H1 (cell line): ENCODE results near the gene RAB8B. TPM values are rescaled to one million over a fixed set of nuclear protein-coding genes. Genes with fewer than 3 reads are reported as not detected.

ENCODE experiments used
- CTCF ChIA-PET: fragments of 300-600 bp; sonication (Branson Sonifier 250); formaldehyde crosslinking; loops from one replicate; lab custom pipeline; 2021; ENCODE audit not compliant: partially characterized antibody; lab: Charles Lee
- POLR2A ChIA-PET: fragments of 300-600 bp; sonication (Branson Sonifier 250); formaldehyde crosslinking; loops from one replicate; lab custom pipeline; 2021; ENCODE audit warnings: inconsistent platforms; ENCODE audit not compliant: partially characterized antibody; lab: Charles Lee
- DNase-seq, 2 experiments: peaks; one replicate each; pipeline versions ENCODE4 v3.0.0 to v3.0.0-alpha.2; 2010 to 2022; ENCODE audit warnings: low spot score in 2 of 2, low read depth in 1 of 2, mixed read lengths in 1 of 2
- FAIRE-seq: peaks from 2 replicates; lab custom pipeline; 2011; peaks lifted over from hg19 to GRCh38; lab: Jason Lieb, UNC
- H2AFZ ChIP-seq: 2 replicates; pipeline ENCODE4 v1.8.1; 2012; ENCODE audit warnings: low read length, inconsistent platforms
- H2AK5ac ChIP-seq: 2 replicates; pipeline ENCODE4 v1.6.1; 2013; ENCODE audit warnings: low read depth, low read length
- H2BK120ac ChIP-seq: replicated peaks from 2 replicates; pipeline ENCODE3; 2013; ENCODE audit warnings: low read depth, low read length, inconsistent platforms
- H2BK12ac ChIP-seq: 2 replicates; pipeline ENCODE4 v1.6.1; 2013; ENCODE audit warnings: low read depth, low read length
- H2BK15ac ChIP-seq: 2 replicates; pipeline ENCODE4 v1.6.1; 2013; ENCODE audit warnings: low read length
- H2BK20ac ChIP-seq: 2 replicates; pipeline ENCODE4 v1.6.1; 2013; ENCODE audit warnings: low read length
- H2BK5ac ChIP-seq: 2 replicates; pipeline ENCODE4 v1.6.1; 2013; ENCODE audit warnings: low read depth, low read length
- H3K14ac ChIP-seq: 2 replicates; pipeline ENCODE4 v1.6.1; 2013; ENCODE audit warnings: inconsistent platforms; ENCODE audit not compliant: insufficient read length
- H3K18ac ChIP-seq: 2 replicates; pipeline ENCODE4 v1.6.1; 2013; ENCODE audit warnings: low read length; ENCODE audit errors: extremely low read depth
- H3K23ac ChIP-seq: 2 replicates; pipeline ENCODE4 v1.6.1; 2013; ENCODE audit warnings: inconsistent platforms; ENCODE audit not compliant: insufficient read length
- H3K23me2 ChIP-seq: 2 replicates; pipeline ENCODE4 v1.6.1; 2013; ENCODE audit warnings: low read depth, low read length
- H3K27ac ChIP-seq: 2 replicates; pipeline ENCODE4 v1.6.1; 2011; ENCODE audit warnings: low read depth, low read length, inconsistent platforms
- H3K27me3 ChIP-seq, 4 experiments: replicated peaks in 1 of 4; 1 replicate in 1 of 4; 2 replicates in 3 of 4; pipeline versions ENCODE4 v1.6.1 to v1.8.1; 2011 to 2013; ENCODE audit warnings: low read length in 3 of 4, mild to moderate bottlenecking in 3 of 4, inconsistent platforms in 2 of 4, mixed read lengths in 2 of 4, moderate library complexity in 1 of 4; ENCODE audit not compliant: control insufficient read depth in 3 of 4, insufficient read depth in 3 of 4; ENCODE audit errors: extremely low read depth in 1 of 4
- H3K36me3 ChIP-seq, 4 experiments: 2 replicates each; pipeline versions ENCODE4 v1.6.1 to v1.8.1; 2011 to 2013; ENCODE audit warnings: mild to moderate bottlenecking in 4 of 4, low read length in 3 of 4, moderate library complexity in 2 of 4, control low read depth in 1 of 4, inconsistent platforms in 1 of 4; ENCODE audit not compliant: insufficient read depth in 4 of 4, control insufficient read depth in 2 of 4
- H3K4ac ChIP-seq: replicated peaks from 2 replicates; pipeline ENCODE3; 2013; ENCODE audit warnings: low read length, low read depth, mixed read lengths, inconsistent platforms; ENCODE audit not compliant: insufficient read length
- H3K4me1 ChIP-seq, 4 experiments: replicated peaks in 1 of 4; 1 replicate in 1 of 4; 2 replicates in 3 of 4; pipeline versions ENCODE4 v1.6.1 to v1.8.1; 2011 to 2013; ENCODE audit warnings: low read length in 3 of 4, inconsistent platforms in 2 of 4, mixed read lengths in 1 of 4; ENCODE audit not compliant: insufficient read depth in 4 of 4, control insufficient read depth in 3 of 4
- H3K4me2 ChIP-seq, 2 experiments: 2 replicates each; pipeline versions ENCODE4 v1.6.1 to v1.8.1; 2011 to 2013; ENCODE audit warnings: low read depth in 2 of 2, low read length in 2 of 2, control low read depth in 1 of 2, inconsistent platforms in 1 of 2, mild to moderate bottlenecking in 1 of 2; ENCODE audit not compliant: insufficient read depth in 1 of 2
- H3K4me3 ChIP-seq, 4 experiments: fragments of 200-600, 300-600 bp in 1 of 4; sonication (generic), shearing (Covaris generic), sonication (Bioruptor Twin) in 1 of 4; 2 replicates each; pipeline versions ENCODE4 v1.5.1 to v1.8.1; 2011 to 2016; ENCODE audit warnings: low read length in 4 of 4, low read depth in 3 of 4, control low read depth in 2 of 4, inconsistent platforms in 2 of 4, mild to moderate bottlenecking in 2 of 4, mixed read lengths in 1 of 4, moderate library complexity in 1 of 4; ENCODE audit not compliant: insufficient read depth in 2 of 4; ENCODE audit errors: extremely low read depth in 1 of 4
- H3K56ac ChIP-seq: replicated peaks from 2 replicates; pipeline ENCODE3; 2013; ENCODE audit warnings: low read depth, mild to moderate bottlenecking, mixed read lengths, low read length, inconsistent platforms; ENCODE audit not compliant: insufficient read length
- H3K79me1 ChIP-seq: 2 replicates; pipeline ENCODE4 v1.6.1; 2013; ENCODE audit warnings: low read depth, low read length, control low read depth
- H3K79me2 ChIP-seq, 2 experiments: 2 replicates each; pipeline versions ENCODE4 v1.6.1 to v1.8.1; 2012 to 2013; ENCODE audit warnings: low read length in 2 of 2, mild to moderate bottlenecking in 2 of 2, inconsistent platforms in 1 of 2; ENCODE audit not compliant: insufficient read depth in 2 of 2, control insufficient read depth in 1 of 2
- H3K9ac ChIP-seq, 4 experiments: replicated peaks in 1 of 4; 1 replicate in 1 of 4; 2 replicates in 3 of 4; pipeline versions ENCODE4 v1.6.1 to v1.8.1; 2011 to 2013; ENCODE audit warnings: low read depth in 3 of 4, low read length in 3 of 4, control low read depth in 2 of 4, mild to moderate bottlenecking in 2 of 4, moderate library complexity in 2 of 4, inconsistent platforms in 1 of 4; ENCODE audit errors: extremely low read depth in 1 of 4
- H3K9me3 ChIP-seq, 2 experiments: 2 replicates each; pipeline versions ENCODE4 v1.6.1 to v1.8.1; 2012 to 2013; ENCODE audit warnings: mild to moderate bottlenecking in 2 of 2, moderate library complexity in 2 of 2, control low read depth in 1 of 2, inconsistent platforms in 1 of 2, low read depth in 1 of 2, low read length in 1 of 2, mixed read lengths in 1 of 2; ENCODE audit not compliant: insufficient read depth in 2 of 2
- H4K20me1 ChIP-seq, 2 experiments: replicated peaks in 1 of 2; 2 replicates each; pipeline versions ENCODE3 to v1.8.1; 2011 to 2013; ENCODE audit warnings: inconsistent platforms in 2 of 2, low read length in 2 of 2, mild to moderate bottlenecking in 1 of 2; ENCODE audit not compliant: insufficient read depth in 2 of 2, control insufficient read depth in 1 of 2
- H4K5ac ChIP-seq: 2 replicates; pipeline ENCODE4 v1.6.1; 2013; ENCODE audit warnings: low read length, low read depth, mixed read lengths, inconsistent platforms; ENCODE audit not compliant: insufficient read length
- H4K8ac ChIP-seq: 2 replicates; pipeline ENCODE4 v1.8.0; 2013; ENCODE audit warnings: mild to moderate bottlenecking, moderate library complexity, low read length, inconsistent platforms; ENCODE audit not compliant: insufficient read depth; ENCODE audit errors: extremely low read depth
- H4K91ac ChIP-seq: replicated peaks from 2 replicates; pipeline ENCODE3; 2013; ENCODE audit warnings: low read length, mixed read lengths, inconsistent platforms; ENCODE audit not compliant: insufficient read length
- ATF3 ChIP-seq: IDR thresholded peaks from 2 replicates; pipeline ENCODE4 v1.6.1; 2011; ENCODE audit warnings: low read depth, mild to moderate bottlenecking, low read length; ENCODE audit not compliant: insufficient read depth
- CHD1 ChIP-seq: IDR thresholded peaks from 2 replicates; pipeline ENCODE4 v1.6.1; 2012; ENCODE audit warnings: low read depth, low read length, improper control_type of control experiment
- EZH2 ChIP-seq: fragments of 200-600 bp; sonication (generic); IDR thresholded peaks from 2 replicates; pipeline ENCODE4 v1.7.1; 2012; ENCODE audit warnings: low read depth, mild to moderate bottlenecking, moderate library complexity, low read length, inconsistent platforms; ENCODE audit not compliant: severe bottlenecking
- HDAC6 ChIP-seq: IDR thresholded peaks from one replicate; pipeline ENCODE4 v1.7.1; 2012; ENCODE audit warnings: low read depth, mild to moderate bottlenecking, inconsistent platforms, low read length, moderate library complexity
- JUN ChIP-seq: IDR thresholded peaks from 2 replicates; pipeline ENCODE4 v1.6.1; 2011; ENCODE audit warnings: low read depth, mild to moderate bottlenecking, improper control_type of control experiment, low read length
- NRF1 ChIP-seq: IDR thresholded peaks from 2 replicates; pipeline ENCODE4 v1.6.1; 2011; ENCODE audit warnings: mild to moderate bottlenecking, low read depth, low read length, improper control_type of control experiment
- RAD21 ChIP-seq, 2 experiments: IDR thresholded peaks in 1 of 2; conservative IDR thresholded peaks in 1 of 2; 2 replicates each; pipeline ENCODE4 v1.6.1; 2011; ENCODE audit warnings: low read depth in 2 of 2, low read length in 2 of 2, improper control_type of control experiment in 1 of 2, inconsistent platforms in 1 of 2, mild to moderate bottlenecking in 1 of 2, moderate library complexity in 1 of 2
- RFX5 ChIP-seq: IDR thresholded peaks from 2 replicates; pipeline ENCODE4 v1.6.1; 2011; ENCODE audit warnings: low read depth, low read length, improper control_type of control experiment, borderline replicate concordance
- SIN3A ChIP-seq, 2 experiments: IDR thresholded peaks in 1 of 2; conservative IDR thresholded peaks in 1 of 2; 2 replicates each; pipeline ENCODE4 v1.6.1; 2011 to 2012; ENCODE audit warnings: low read length in 2 of 2, improper control_type of control experiment in 1 of 2, low read depth in 1 of 2, mild to moderate bottlenecking in 1 of 2
- SIX5 ChIP-seq: IDR thresholded peaks from 2 replicates; pipeline ENCODE4 v1.6.1; 2011; ENCODE audit warnings: mild to moderate bottlenecking, low read depth, low read length
- SP2 ChIP-seq: IDR thresholded peaks from 2 replicates; pipeline ENCODE4 v1.6.1; 2012; ENCODE audit warnings: mild to moderate bottlenecking, low read length, inconsistent platforms
- TCF12 ChIP-seq: IDR thresholded peaks from 2 replicates; pipeline ENCODE4 v1.6.1; 2011; ENCODE audit warnings: low read depth, mild to moderate bottlenecking, low read length
- TEAD4 ChIP-seq: IDR thresholded peaks from 2 replicates; pipeline ENCODE4 v1.6.1; 2012; ENCODE audit warnings: low read depth, low read length, inconsistent platforms, mixed read lengths
- WGBS, 2 experiments: shearing (Covaris generic) in 1 of 2; methylation state at CpG; one replicate each; pipeline versions ENCODE4 v1.1.6 to v1.1.7; 2013 to 2015; ENCODE audit warnings: low lambda C conversion rate in 2 of 2, mixed read lengths in 2 of 2, inconsistent platforms in 1 of 2, low coverage in 1 of 2, missing lambda C conversion rate in 1 of 2; ENCODE audit not compliant: insufficient replicate concordance in 2 of 2, insufficient coverage in 1 of 2, insufficient read length in 1 of 2; ENCODE audit errors: extremely low coverage in 1 of 2, missing lambda C conversion rate in 1 of 2; 5-methylcytosine and 5-hydroxymethylcytosine counted together
- polyA plus RNA-seq, 7 experiments: library from polyadenylated mRNA; depleted of rRNA in 3 of 7; stranded (reverse) in 5 of 7; unstranded in 2 of 7; fragments of >200 nt in 5 of 7; fragments of 200-250 nt in 2 of 7; gene quantifications; 1 replicate in 5 of 7; 2 replicates in 1 of 7; 4 replicates in 1 of 7; pipeline versions ENCODE4 v1.2.1 to v1.2.3, GENCODE V29; 2011 to 2013; ENCODE audit warnings: missing spikeins in 2 of 7, mixed read lengths in 2 of 7
- total RNA-seq: library from RNA; stranded (reverse); fragmentation: NEBNext Ultra II Directional; extraction: Animal tissue kit (Norgen Biotek cat#: 25700); gene quantifications from 2 replicates; pipeline ENCODE4 v1.2.1, GENCODE V29; 2021

The RAB8B gene
- total and polyA plus RNA-seq, 2 of the 8 experiments (the other 6 are each of a cell fraction or from before 2014, with no cell fraction given): 9.5 to 47.8 TPM

GRCh38 chr15:63243776-63244175, 54.4 kb downstream of the RAB8B start:
- H2BK15ac ChIP-seq: no peak overlapping the region
- no peaks in the 10 kb centered on the region for H4K20me1 ChIP-seq
- H3K23ac ChIP-seq: no peak overlapping the region
- no peak overlapping the region for H3K18ac ChIP-seq
- H3K9ac ChIP-seq: no peak overlapping the region
- H3K36me3 ChIP-seq: peaks cover 0 to 17% (median 7%) of the 10 kb centered on the region in 4 experiments; a peak in 2 of 8 replicates
- H3K27ac ChIP-seq: no peak overlapping the region
- no peaks in the 10 kb centered on the region for H3K27me3 ChIP-seq
- DNase-seq (no peak), FAIRE-seq (no peak)
- no peak overlapping the region for H2AFZ ChIP-seq
- H2BK12ac ChIP-seq: no peak overlapping the region
- no peak overlapping the region for H3K4me3 ChIP-seq
- H3K79me2 ChIP-seq: peaks cover 0 to 2% of the 10 kb centered on the region in 2 experiments; a peak in 1 of 4 replicates
- no peak overlapping the region for H4K8ac ChIP-seq
- 0 out of 2 replicates have a peak, but pooled peaks cover 2% of the 10 kb centered on the region for H3K79me1 ChIP-seq
- peaks cover 5 to 6% of the 10 kb centered on the region in 2 experiments; a peak in 2 of 4 replicates for H3K9me3 ChIP-seq
- WGBS, 2 experiments: 88% methylated on average over 1 of the region's 1 CpG; no CpG with 5 or more reads in 1 of the 2 experiments
- no peak overlapping the region for H2BK120ac ChIP-seq
- no peak overlapping the region for H2AK5ac ChIP-seq
- H4K5ac ChIP-seq: no peak overlapping the region
- no peak overlapping the region for H3K56ac ChIP-seq
- no peak overlapping the region for H3K4me2 ChIP-seq
- ChIA-PET POLR2A (interaction anchor here (1.1 kb wide), 1 partner anchor 46 kb away, joined by 3 read pairs; no protein-coding TSS in a partner anchor), CTCF (interaction anchor here (1.0 to 2.1 kb wide), 4 partner anchors 10 to 193 kb away, joined by 3 to 5 read pairs (median 4); no protein-coding TSS in a partner anchor)
- no peaks in the 10 kb centered on the region for H3K4me1 ChIP-seq
- H3K4ac ChIP-seq: no peak overlapping the region
- no peak overlapping the region for H2BK20ac ChIP-seq
- no peak overlapping the region for H3K14ac ChIP-seq
- H2BK5ac ChIP-seq: no peak overlapping the region
- no peaks in the 10 kb centered on the region for H3K23me2 ChIP-seq
- H4K91ac ChIP-seq: no peak overlapping the region
- TF ChIP-seq ATF3 (no peak), EZH2 (no peak), RFX5 (no peak), RAD21 (IDR thresholded peaks at IDR 0.05 in 1 of 2, conservative IDR thresholded peaks at IDR 0.05 in 1 of 2; ENCODE audit: low read depth in 2 of 2, low read length in 2 of 2) (no peak), HDAC6 (no peak), JUN (no peak), NRF1 (no peak), TCF12 (no peak), CHD1 (no peak), SP2 (no peak), SIN3A (conservative IDR thresholded peaks at IDR 0.05 in 1 of 2, IDR thresholded peaks at IDR 0.05 in 1 of 2; ENCODE audit: low read depth in 1 of 2, low read length in 2 of 2) (no peak), TEAD4 (no peak), SIX5 (no peak)
